Measurements from ENCODE around the gene HM13.
"Not testable (repeated sequence)": the region's sequence is repeated elsewhere in the genome, so short reads cannot be mapped to it uniquely, and the experiment has no call there.

HM13 gene

DNA sequence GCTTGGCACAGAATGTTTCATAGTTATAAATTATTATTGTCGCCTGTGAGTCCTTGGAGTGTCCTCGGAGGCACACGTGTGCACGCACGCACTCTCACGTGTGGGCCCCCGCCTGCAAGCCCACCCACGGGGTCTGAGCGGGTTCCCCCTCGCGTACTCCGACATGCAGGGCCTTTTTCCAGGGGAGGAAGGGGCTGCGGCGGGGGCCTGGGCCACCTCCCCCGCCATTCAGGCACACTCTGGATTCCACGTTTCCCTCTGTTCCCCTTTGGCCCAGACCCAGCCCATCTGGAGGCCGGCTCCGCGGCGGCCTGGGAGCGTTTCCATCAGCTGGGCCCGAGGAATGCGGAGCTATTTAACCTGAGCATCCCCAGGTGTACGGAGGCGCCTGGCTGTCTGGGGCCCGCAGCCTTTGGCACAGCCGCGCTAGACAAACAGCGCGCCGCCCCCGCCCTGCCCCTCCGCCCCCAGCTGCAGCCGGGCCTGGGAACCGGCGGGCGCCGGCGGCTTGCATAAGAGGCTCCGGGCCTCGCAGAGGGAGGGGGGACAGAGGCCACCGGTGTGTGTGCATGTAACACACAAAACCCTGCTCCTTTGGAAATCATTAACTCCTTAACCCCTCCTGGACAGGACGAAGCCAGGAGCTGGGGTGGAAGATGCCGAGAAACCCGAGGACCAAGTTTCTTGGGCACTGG, 94.2 kb downstream of the HM13 start:
- DNase-seq (ENCODE audit: low read depth in 2 of 2) = no peak

DNA sequence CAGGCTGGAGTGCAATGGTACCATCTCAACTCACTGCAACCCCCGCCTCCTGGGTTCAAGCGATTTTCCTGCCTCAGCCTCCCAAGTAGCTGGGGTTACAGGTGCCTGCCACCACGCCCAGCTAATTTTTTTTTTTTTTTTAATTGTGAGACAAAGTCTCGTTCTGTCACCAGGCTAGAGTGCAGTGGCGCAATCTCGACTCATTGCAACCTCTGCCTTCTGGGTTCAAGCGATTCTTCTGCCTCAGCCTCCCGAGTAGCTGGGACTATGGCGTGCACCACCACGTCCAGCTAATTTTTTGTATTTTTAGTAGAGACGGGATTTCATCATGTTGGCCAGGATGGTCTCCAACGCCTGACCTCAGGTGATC, 98.0 kb downstream of the HM13 start:
- DNase-seq (ENCODE audit: low read depth in 2 of 2) = not testable (repeated sequence)

DNA sequence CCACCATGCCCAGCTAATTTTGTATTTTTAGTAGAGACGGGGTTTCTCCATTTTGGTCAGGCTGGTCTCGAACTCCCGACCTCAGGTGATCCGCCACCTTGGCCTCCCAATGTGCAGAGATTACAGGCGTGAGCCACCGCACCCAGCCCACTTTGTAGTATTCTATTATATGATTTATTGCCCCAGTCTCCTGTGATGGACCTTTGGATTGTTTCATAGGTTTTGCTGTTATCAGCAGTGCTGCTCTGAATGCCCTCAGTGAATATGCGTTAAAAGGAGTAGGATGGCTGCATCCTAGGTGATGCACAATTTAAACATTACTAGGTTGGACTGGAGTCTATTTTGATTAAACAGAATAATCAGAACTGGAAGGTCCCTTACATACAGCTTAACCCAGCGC, 101.2 kb downstream of the HM13 start:
- DNase-seq (ENCODE audit: low read depth in 2 of 2) = no peak

DNA sequence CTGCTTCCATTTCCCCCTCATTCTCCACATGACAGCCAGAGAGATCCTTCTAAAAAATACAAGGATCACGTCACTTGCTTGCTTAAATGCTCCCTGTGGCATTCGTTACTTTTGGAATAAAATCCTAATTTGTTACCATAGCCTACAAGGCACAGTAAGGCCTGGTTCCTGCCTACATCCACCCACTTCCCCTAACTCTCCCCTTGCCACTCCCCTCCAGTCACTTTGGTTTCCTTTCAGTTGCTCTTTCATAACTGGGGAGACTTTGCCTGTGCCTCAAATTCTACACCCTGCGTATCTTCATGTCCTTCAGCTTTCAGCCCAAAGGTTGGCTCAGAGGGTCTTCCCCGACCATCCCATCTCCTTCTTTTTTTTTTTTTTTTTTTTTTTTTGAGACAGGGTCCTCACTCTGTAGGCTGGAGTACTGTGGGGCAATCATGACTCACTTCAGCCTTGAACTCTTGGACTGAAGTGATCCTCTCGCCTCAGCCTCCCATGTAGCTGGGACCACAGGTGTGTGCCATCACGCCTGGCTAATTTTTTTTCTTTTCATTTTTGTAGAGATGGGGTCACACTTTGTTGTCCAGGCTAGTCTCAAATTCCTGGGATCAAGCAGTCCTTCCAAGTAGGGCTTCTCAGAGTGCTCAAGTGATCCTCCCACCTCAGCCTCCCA, 103.3 kb downstream of the HM13 start:
- DNase-seq (ENCODE audit: low read depth in 2 of 2) = no peak

All from fibroblast of skin of left biceps (primary cell).